GF-D8 (cell line): ENCODE results near the gene OTOA.
A peak's percentile ranks its signal among the peaks of the same experiment; 100 is the strongest.
"Not testable (repeated sequence)": the region's sequence is repeated elsewhere in the genome, so short reads cannot be mapped to it uniquely, and the experiment has no call there.

Experiments
- DNase-seq: peaks from one replicate; lab custom pipeline; 2025; lab: John Stamatoyannopoulos, UW

OTOA gene

GRCh38 chr16:21674456-21674855 is 10.7 kb downstream of the OTOA start:
- not testable (repeated sequence) for DNase-seq

GRCh38 chr16:21680714-21681113 is 16.9 kb downstream of the OTOA start:
- not testable (repeated sequence) for DNase-seq

GRCh38 chr16:21683184-21683583 is 19.4 kb downstream of the OTOA start:
- DNase-seq, result no peak

GRCh38 chr16:21684199-21684598 is 20.4 kb downstream of the OTOA start:
- DNase-seq, result no peak

GRCh38 chr16:21685034-21685455 is 21.3 kb downstream of the OTOA start:
- DNase-seq, result no peak

GRCh38 chr16:21689107-21689506 is 25.3 kb downstream of the OTOA start:
- no peak for DNase-seq

GRCh38 chr16:21690967-21691366 is 27.2 kb downstream of the OTOA start:
- DNase-seq, result not testable (repeated sequence)

GRCh38 chr16:21694609-21695008 is 30.8 kb downstream of the OTOA start:
- no peak for DNase-seq

GRCh38 chr16:21697032-21697431 is 33.3 kb downstream of the OTOA start:
- DNase-seq, result no peak

GRCh38 chr16:21698169-21699032 is 34.6 kb downstream of the OTOA start:
- DNase-seq, result no peak

GRCh38 chr16:21701271-21701670 is 37.5 kb downstream of the OTOA start:
- no peak for DNase-seq

- DNase-seq, result no peak
Measured at GRCh38 chr16:21702276-21702675, 38.5 kb downstream of the OTOA start.

GRCh38 chr16:21703156-21703555 is 39.4 kb downstream of the OTOA start:
- no peak for DNase-seq

GRCh38 chr16:21703589-21704174 is 39.9 kb downstream of the OTOA start:
- DNase-seq, result no peak

GRCh38 chr16:21704266-21704665 is 40.5 kb downstream of the OTOA start:
- DNase-seq, result no peak

GRCh38 chr16:21704733-21705132 is 41.0 kb downstream of the OTOA start:
- no peak for DNase-seq

- DNase-seq, result peak; percentile 24
Measured at GRCh38 chr16:21708533-21709115, 44.9 kb downstream of the OTOA start.

- DNase-seq, result no peak
Measured at GRCh38 chr16:21710938-21711337, 47.2 kb downstream of the OTOA start.

GRCh38 chr16:21713549-21714368 is 50.0 kb downstream of the OTOA start:
- DNase-seq, result no peak

GRCh38 chr16:21714369-21714618 is 50.5 kb downstream of the OTOA start:
- not testable (repeated sequence) for DNase-seq

- no peak for DNase-seq
Measured at GRCh38 chr16:21717608-21718007, 53.8 kb downstream of the OTOA start.

GRCh38 chr16:21719283-21719682 is 55.5 kb downstream of the OTOA start:
- no peak for DNase-seq

- no peak for DNase-seq
Measured at GRCh38 chr16:21720533-21720932, 56.8 kb downstream of the OTOA start.
